Lower lobe of right lung (tissue), 2 donors: ENCODE data around the gene ACYP1. TPM values are rescaled to one million over a fixed set of nuclear protein-coding genes. Genes with fewer than 3 reads are reported as not detected.

Source experiments
- ATAC-seq, 2 donors: fragments of 200-7000 bp; cut with Tn5 transposase; one replicate each; pipeline ENCODE4 v1.9.1; 2020 to 2022; ENCODE audit warnings: mild to moderate bottlenecking in 2 of 2, moderate library complexity in 2 of 2
- DNase-seq: peaks from one replicate; pipeline ENCODE4 v3.0.0-alpha.2; 2020
- H3K27ac ChIP-seq: fragments of 200-600 bp; one replicate; pipeline ENCODE4 v1.8.0; 2022
- H3K27me3 ChIP-seq: fragments of 200-600 bp; one replicate; pipeline ENCODE4 v1.8.0; 2022; ENCODE audit warnings: low read depth
- H3K36me3 ChIP-seq: fragments of 200-600 bp; one replicate; pipeline ENCODE4 v1.8.0; 2022; ENCODE audit warnings: mild to moderate bottlenecking
- H3K4me1 ChIP-seq: fragments of 200-600 bp; one replicate; pipeline ENCODE4 v1.8.0; 2022
- H3K4me3 ChIP-seq: fragments of 200-600 bp; one replicate; pipeline ENCODE4 v1.8.0; 2022; ENCODE audit warnings: mild to moderate bottlenecking
- H3K9me3 ChIP-seq: fragments of 200-600 bp; one replicate; pipeline ENCODE4 v1.8.0; 2022
- CTCF ChIP-seq: fragments of 200-600 bp; IDR thresholded peaks from one replicate; pipeline ENCODE4 v1.8.0; 2022; ENCODE audit warnings: antibody characterized with exemption, mild to moderate bottlenecking
- intact Hi-C: fragments of 100-400 bp; cut with DNase I; formaldehyde crosslinking; loops from one replicate; pipeline ENCODE4 v1.11.0; 2022
- total RNA-seq: library from RNA; stranded (reverse); fragmentation: NEBNext Ultra II Directional; extraction: Animal tissue kit (Norgen Biotek cat#: 25700); gene quantifications from one replicate; pipeline ENCODE4 v1.2.1, GENCODE V29; 2021
- donor health status: DM: no; HTN: yes; CAD: no; lungs with severe emphysema.

The ACYP1 gene
- total RNA-seq, 1 donor from 2014 or later, result 19.7 TPM

GRCh38 chr14:75051556-75051899 lies 12.3 kb downstream of the ACYP1 start:
- intact Hi-C loops, result no loop called here
- ATAC-seq (no peak), DNase-seq (no peak)
- H3K4me1 ChIP-seq, result peaks cover 32% of the 10 kb centered on the region
- peak overlapping the region; percentile 94 for H3K27ac ChIP-seq
- no peak for TF ChIP-seq CTCF
- H3K9me3 ChIP-seq, result no peaks in the 10 kb centered on the region
- no peaks in the 10 kb centered on the region for H3K27me3 ChIP-seq
- no peaks in the 10 kb centered on the region for H3K36me3 ChIP-seq
- peak overlapping the region; percentile 68 for H3K4me3 ChIP-seq

GRCh38 chr14:75050852-75051555 lies 12.8 kb downstream of the ACYP1 start, which contains the start of gene MLH3:
TSS of gene MLH3 (minus strand) at chr14:75051467. CDS start at chr14:75049655, 1,812 bp downstream.
- DNase-seq, result peak; percentile 88
- peak within 1 kb of the TSS; percentile 68 for H3K4me3 ChIP-seq
- H3K36me3 ChIP-seq, result no peaks in the 10 kb centered on the region
- intact Hi-C loops, result no loop called here
- peaks cover 33% of the 10 kb centered on the region for H3K4me1 ChIP-seq
- TF ChIP-seq CTCF, result peak; percentile 5
- no peaks in the 10 kb centered on the region for H3K27me3 ChIP-seq
- peak within 1 kb of the TSS; percentile 94 for H3K27ac ChIP-seq
- no peaks in the 10 kb centered on the region for H3K9me3 ChIP-seq
- peak; percentile 93 to 95 for ATAC-seq

GRCh38 chr14:75049731-75050201 lies 14.1 kb downstream of the ACYP1 start:
- peak; percentile 9 to 41 for ATAC-seq
- Histone ChIP-seq H3K4me3 (peak overlapping the region; percentile 9), H3K27me3 (no peaks in the 10 kb centered on the region), H3K36me3 (no peaks in the 10 kb centered on the region), H3K27ac (peak overlapping the region; percentile 94), H3K4me1 (peaks cover 45% of the 10 kb centered on the region), H3K9me3 (no peaks in the 10 kb centered on the region)
- TF ChIP-seq CTCF, result no peak
- no peak for DNase-seq
- intact Hi-C loops, result no loop called here

- no peaks in the 10 kb centered on the region for H3K36me3 ChIP-seq
- H3K27ac ChIP-seq, result peak overlapping the region; percentile 65
- DNase-seq (no peak), ATAC-seq (no peak)
- H3K4me3 ChIP-seq, result peak overlapping the region; percentile 9
- no peak for TF ChIP-seq CTCF
- intact Hi-C loops, result no loop called here
- H3K9me3 ChIP-seq, result no peaks in the 10 kb centered on the region
- no peaks in the 10 kb centered on the region for H3K27me3 ChIP-seq
- H3K4me1 ChIP-seq, result peaks cover 52% of the 10 kb centered on the region
Observed at GRCh38 chr14:75049136-75049535, 14.7 kb downstream of the ACYP1 start.

- Histone ChIP-seq H3K9me3 (no peaks in the 10 kb centered on the region), H3K36me3 (no peaks in the 10 kb centered on the region), H3K27me3 (no peaks in the 10 kb centered on the region), H3K4me1 (peaks cover 54% of the 10 kb centered on the region), H3K27ac (no peak overlapping the region), H3K4me3 (no peak overlapping the region)
- TF ChIP-seq CTCF, result no peak
- DNase-seq, result no peak
- no peak for ATAC-seq
- intact Hi-C loops, result no loop called here
Observed at GRCh38 chr14:75048101-75048500, 15.7 kb downstream of the ACYP1 start.
